GM12872 (cell line): ENCODE results near the gene DCC.

Experiments
- CTCF ChIP-seq: IDR thresholded peaks from 3 replicates; pipeline ENCODE4 v1.5.1; 2011; ENCODE audit warnings: low read depth, mild to moderate bottlenecking, low read length, moderate library complexity; ENCODE audit not compliant: insufficient read depth

The DCC gene

DNA sequence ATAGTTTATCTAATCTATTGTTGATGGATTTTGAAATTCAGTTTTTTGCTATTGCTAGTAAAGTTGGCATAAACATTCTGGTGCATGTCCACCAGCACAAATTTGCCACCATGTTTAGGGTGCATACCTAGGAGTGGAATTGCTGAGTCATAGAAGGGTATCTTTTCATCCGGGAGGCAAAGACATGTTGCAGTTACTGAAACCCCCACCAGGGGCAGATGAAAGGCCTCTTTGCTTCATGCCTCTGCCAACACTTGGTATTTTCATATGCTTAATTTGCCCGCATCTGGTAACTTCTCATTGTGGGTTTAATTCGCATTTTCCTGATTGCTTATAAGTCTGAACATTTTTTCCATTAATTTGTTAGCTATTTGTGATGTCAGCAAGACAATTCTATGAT, 8.2 kb downstream of the DCC start:
- peak; percentile 64 for TF ChIP-seq CTCF

- no peak for TF ChIP-seq CTCF
Observed at GRCh38 chr18:52349498-52349897, 9.5 kb downstream of the DCC start.

- no peak for TF ChIP-seq CTCF
Observed at GRCh38 chr18:52352920-52353319, 12.9 kb downstream of the DCC start.

GRCh38 chr18:52353589-52353988, 13.6 kb downstream of the DCC start:
- no peak for TF ChIP-seq CTCF

- TF ChIP-seq CTCF, result no peak
Observed at GRCh38 chr18:52363861-52364260, 23.9 kb downstream of the DCC start.

GRCh38 chr18:52367953-52368742, 28.2 kb downstream of the DCC start:
- no peak for TF ChIP-seq CTCF

- TF ChIP-seq CTCF, result no peak
Observed at GRCh38 chr18:52370841-52371240, 30.8 kb downstream of the DCC start.
